ENCODE results near the gene PIK3R2.

DNA sequence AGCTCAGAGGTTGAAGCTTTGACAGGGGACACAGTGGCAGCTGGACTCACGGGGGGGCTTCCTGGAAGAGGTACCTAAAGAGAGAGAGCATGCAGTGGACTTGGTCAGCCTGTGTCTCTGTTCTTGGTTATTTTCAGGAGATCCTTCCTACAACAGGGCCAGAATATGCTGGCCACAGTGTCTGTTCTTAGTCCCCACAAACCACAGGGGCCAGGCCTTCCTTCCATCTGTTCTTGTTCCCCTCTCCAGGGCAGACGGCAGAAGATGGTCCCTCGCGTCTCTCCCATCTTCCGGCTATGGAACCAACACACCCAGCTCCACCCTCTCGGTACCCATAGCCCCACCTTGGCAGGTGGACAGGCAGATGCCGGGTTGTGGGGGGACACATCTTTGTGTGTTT, 30.5 kb upstream of the PIK3R2 start:
- no peak for TF ChIP-seq POLR2A (IDR thresholded peaks at IDR 0.05)
- TF ChIP-seq, protein P1, sequence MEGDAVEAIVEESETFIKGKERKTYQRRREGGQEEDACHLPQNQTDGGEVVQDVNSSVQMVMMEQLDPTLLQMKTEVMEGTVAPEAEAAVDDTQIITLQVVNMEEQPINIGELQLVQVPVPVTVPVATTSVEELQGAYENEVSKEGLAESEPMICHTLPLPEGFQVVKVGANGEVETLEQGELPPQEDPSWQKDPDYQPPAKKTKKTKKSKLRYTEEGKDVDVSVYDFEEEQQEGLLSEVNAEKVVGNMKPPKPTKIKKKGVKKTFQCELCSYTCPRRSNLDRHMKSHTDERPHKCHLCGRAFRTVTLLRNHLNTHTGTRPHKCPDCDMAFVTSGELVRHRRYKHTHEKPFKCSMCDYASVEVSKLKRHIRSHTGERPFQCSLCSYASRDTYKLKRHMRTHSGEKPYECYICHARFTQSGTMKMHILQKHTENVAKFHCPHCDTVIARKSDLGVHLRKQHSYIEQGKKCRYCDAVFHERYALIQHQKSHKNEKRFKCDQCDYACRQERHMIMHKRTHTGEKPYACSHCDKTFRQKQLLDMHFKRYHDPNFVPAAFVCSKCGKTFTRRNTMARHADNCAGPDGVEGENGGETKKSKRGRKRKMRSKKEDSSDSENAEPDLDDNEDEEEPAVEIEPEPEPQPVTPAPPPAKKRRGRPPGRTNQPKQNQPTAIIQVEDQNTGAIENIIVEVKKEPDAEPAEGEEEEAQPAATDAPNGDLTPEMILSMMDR (IDR thresholded peaks at IDR 0.05) = no peak
